ENCODE results near the gene NFATC1.

DNA sequence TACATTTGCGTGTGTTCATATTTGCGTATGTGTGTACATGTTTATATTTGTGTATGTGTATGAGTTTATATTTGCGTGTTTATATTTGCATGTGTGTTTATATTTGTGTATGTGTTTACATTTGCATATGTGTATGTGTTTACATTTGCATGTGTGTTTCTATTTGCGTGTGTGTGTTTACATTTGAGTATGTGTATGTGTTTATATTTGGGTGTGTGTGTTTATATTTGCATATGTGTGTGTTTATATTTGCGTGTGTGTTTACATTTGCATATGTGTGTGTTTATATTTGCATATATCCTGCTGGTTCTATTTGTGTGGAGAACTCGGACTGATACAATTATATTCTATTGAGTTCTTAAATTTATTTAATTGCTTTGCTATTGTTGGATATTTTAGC lies 168.7 kb downstream of the NFATC1 start:
- TF ChIP-seq CTCF (IDR thresholded peaks at IDR 0.05) (no peak), POLR2A (IDR thresholded peaks at IDR 0.05) (no peak), POLR2AphosphoS5 (IDR thresholded peaks at IDR 0.05) (no peak), EP300 (IDR thresholded peaks at IDR 0.05) (no peak)
